GM18519 (cell line): ENCODE results near the gene EPN1.

ENCODE experiments used
- ATAC-seq: cut with Tn5 transposase; IDR thresholded peaks from one replicate; pipeline ENCODE4 v1.9.1; 2021; ENCODE audit warnings: mild to moderate bottlenecking, moderate library complexity; ENCODE audit not compliant: unreplicated experiment, low FRiP score

The EPN1 gene

DNA sequence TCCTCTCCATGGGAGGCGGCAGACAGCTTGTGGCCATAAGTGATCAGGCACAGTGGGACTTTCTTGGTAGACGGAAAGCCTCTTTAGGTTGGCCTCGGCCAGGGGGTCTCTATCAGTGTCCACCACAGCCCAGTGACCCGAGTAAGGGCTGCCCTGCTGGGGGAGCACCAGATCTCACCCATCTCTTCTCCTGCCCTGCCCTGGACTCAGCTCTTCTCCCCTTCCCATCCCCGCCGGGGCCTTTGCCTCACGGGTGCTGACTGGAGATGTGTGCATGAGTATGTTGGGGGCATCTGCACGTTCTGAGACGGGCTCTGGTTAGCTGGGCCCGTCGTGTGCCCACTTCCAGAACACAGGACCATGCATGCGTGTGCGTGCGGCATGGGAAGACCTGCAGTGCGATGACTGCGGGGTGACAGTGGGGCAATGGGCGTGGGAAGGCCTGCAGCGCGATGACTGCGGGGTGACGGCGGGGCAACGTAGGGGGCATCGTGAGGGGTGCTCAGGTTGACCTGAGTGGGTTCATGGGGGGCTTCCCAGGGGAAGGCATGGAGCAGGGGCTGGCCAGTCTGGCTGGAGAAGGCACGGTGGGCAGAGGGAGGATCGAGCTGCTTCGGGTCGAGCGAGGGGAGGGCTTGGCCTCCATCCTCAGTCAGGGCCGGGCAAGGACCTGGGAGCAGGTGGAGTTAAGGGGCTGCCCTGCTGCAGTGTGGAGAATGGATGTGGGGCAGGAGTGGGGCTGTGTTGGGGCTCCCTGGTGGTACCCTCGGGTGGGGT, 15.9 kb downstream of the EPN1 start:
- no peak for ATAC-seq

DNA sequence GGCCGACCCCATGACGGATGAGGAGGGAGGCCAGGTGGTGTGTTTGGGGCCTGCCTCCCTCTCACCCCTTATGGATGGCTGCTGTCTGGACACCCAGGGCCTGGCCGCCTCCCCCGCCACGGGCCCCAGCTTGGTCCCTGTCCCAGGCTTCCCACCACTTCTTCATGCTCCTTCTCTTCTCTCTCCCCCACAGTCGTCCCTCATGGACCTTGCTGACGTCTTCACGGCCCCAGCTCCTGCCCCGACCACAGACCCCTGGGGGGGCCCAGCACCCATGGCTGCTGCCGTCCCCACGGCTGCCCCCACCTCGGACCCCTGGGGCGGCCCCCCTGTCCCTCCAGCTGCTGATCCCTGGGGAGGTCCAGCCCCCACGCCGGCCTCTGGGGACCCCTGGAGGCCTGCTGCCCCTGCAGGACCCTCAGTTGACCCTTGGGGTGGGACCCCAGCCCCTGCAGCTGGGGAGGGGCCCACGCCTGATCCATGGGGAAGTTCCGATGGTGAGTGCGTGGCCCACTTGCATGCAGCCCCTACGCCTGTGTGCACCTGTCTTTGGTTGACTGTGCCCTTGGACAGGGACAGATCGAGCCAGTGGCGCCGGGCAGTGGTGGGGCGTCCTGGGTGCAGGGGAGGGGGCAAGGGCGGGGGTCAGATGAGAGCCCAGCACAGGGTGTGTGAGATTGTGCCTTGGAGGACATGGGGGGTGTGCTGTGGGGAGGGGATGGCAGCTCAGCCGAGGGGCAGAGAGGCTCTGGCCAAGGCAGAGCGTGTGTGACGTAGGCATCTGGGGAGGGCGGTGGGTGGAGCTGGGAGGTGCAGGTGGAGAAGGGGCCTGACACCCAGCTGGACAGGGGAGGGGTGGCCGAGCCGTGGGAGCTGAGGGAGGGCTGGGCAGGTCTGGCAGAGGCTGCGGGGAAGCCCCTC, 16.8 kb downstream of the EPN1 start:
- ATAC-seq = no peak

DNA sequence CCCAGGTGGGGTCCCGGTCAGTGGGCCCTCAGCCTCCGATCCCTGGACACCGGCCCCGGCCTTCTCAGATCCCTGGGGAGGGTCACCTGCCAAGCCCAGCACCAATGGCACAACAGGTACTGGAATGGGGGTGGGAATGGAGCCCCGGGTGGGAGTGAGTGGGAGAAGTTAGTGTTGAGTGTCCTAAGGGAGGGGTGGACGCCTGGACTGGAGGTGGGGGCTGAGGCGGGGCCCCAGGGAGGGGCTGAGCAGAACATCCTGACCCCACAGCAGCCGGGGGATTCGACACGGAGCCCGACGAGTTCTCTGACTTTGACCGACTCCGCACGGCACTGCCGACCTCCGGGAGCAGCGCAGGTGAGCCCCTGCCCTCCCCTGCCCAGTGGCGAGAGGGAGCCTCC, 17.7 kb downstream of the EPN1 start:
- ATAC-seq = no peak

DNA sequence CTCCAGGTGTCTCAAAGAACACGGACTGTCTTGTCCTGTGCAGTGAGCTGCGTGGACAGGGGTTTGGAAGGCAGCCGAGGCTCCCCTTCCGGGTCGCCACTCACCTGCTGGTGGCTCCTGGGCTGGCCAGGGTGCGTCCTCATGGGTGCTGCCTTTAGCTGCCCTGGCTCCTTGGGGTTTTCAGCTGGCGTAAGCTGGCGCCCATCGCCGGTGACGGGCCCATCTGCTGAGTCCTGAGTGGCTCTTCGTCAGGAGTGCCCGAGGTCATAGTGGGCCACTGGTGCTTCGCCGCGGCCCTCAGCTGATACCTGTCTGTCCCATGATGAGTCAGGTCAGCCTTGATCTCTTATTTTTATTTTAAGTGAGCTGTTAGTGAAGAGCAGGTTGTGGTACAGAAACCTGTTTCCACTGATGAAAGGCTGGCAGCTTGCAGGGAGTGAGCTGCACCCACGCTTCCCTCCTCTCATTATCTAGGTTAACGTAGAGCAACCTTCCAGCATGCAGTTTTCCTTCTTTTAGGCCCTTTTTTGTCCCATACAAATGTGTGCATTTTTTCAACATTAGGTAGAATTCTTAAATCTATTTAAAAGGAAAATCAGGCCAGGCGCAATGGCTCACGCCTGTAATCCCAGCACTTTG, 18.4 kb downstream of the EPN1 start:
- no peak for ATAC-seq

DNA sequence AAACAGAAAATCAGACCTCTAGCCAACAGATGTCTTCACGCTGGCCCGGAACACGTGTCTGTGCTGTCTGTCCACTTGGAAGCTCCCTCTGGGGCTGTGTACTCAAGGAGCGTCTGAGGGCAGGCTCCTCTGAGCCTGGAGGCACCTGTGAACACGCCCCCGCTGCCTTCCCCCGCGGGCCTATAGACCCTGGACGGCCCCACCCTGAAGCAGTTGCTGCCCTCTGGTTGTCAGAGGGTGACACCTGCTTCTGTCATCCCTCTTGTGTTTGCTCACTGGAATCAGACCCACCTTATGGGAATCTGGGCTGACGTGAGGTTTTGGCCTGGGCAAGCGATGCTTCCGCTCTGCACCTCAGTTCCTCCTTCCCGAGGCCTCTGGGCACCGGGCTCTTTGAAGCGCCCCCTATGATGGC, 19.2 kb downstream of the EPN1 start:
- no peak for ATAC-seq

DNA sequence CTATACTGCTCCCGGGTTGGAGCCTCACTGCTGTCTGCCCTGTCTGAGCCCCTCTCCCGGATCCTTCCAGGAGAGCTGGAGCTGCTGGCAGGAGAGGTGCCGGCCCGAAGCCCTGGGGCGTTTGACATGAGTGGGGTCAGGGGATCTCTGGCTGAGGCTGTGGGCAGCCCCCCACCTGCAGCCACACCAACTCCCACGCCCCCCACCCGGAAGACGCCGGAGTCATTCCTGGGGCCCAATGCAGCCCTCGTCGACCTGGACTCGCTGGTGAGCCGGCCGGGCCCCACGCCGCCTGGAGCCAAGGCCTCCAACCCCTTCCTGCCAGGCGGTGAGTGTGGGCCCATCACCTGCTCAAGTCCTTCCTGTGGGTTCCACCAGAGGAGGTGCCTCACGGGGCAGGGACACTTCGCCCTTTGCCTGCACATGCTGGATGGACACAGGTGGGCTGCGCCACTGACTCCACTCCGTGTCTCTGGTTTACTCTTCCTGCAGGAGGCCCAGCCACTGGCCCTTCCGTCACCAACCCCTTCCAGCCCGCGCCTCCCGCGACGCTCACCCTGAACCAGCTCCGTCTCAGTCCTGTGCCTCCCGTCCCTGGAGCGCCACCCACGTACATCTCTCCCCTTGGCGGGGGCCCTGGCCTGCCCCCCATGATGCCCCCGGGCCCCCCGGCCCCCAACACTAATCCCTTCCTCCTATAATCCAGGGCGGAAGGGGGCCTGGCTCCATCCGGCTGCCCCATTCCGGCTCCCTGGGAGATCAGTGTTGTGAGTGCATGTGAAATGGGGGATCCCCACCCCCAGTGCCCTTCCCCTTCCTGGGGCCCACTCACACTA, 19.8 kb downstream of the EPN1 start:
- ATAC-seq = no peak

DNA sequence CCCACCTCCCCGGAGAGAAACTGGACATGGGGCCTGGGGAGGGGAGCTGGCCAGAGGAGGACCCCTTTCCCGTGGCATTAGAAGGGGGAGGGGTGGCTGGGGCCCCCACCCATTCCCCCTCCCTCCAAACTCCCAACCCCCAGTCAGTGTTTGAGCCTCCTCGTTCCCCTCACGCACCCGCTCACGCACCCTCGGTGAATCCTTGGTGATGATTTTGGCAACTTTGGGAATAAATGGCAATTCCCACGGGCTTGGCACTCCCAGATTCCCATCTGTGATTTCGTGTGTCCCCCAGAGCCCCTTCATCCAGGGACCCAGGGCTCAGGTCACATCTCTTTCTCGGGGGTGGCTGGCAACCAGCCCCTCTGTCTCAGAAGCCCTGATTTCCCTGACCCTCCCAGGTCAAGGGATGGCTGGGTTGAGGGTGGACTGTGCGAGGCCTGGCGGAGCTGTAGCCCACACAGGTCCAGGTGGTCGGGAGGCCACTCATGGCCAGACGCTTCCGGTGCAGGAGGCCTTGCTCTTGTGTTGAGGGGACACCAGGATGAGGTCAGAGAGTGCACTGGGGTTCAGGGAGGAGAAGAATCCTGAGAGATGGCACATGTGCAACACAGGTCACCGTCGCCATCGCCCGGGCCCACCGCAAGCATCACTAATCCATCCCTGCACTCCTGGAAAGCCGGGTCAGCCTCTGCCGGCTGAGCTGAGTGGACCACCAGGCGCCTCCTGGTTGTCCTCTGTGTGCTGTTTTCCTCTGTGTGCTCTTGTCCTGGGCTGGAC, 20.7 kb downstream of the EPN1 start:
- no peak for ATAC-seq

DNA sequence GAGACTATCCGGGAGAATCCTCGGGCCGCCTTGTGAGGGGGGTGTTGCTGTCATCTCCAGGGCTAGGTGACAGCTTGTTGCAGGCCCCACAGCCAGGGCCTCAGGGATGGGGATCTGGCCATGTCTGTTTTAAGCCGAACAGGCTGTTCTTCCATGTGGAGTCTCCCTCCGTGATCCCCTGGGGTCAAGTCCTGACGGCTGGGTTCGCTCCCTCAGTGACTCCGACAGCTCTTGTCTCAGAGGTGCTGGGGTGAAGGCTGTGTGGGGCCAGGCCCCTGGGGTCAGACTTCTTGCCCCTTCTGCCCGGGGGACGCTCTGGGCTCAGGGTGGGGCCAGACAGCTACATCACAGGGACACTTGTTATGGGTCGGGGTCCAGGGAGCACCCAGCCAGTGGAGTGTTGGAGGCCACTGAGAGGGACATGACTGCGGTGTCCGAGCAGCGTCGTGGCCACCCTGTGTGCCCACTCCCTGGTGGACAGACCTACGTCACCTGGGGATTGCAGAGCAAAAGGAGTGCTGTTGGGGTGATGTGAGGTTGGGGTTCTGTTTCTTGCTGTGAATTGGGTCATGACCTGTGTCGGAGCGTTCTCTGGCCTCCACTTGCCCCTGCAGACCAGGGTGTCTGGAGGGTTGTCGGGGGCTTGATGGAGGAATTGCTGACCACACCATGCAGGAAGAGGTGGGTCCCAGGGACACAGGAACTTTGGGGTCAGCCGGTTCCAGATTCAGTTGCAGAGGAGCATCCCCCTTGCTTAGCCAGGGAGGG, 21.5 kb downstream of the EPN1 start:
- no peak for ATAC-seq

DNA sequence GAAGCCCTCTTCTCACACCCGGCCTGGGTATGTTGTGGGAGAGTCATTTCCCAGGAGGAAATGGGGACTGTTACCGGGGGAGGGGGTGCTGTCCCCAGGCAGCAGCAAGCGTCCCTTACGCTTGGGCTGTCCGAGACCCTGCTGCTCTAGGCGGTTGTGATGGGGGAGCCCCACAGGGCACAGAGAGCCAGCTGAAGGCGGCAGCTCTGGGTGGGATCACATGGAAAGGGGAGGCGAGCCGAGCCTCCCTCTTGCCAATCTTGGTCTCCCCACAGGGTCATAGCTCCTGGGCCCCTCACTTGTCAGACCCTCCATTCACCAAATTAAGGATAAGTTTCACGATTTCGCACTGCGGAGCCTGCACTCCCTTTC, 22.0 kb downstream of the EPN1 start:
- ATAC-seq = no peak

DNA sequence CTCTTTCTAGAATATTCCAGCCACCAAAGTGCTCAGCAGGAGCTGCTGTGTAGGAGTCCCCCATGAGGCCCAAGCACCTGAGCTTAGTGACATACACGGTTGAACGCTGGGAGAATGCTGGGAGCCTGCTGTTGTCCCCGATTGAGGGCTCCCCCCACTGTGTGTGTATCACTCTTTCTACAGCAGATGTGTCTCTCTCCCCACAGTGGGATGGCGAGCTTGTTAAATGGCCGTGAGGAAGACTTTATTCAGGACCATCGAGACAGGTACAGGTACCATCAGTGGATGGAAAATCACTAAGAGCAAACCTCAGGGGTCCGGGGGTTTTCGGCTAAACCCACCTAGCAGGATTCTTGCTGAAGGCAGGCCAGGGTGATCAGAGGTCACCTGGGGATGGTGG, 22.7 kb downstream of the EPN1 start:
- no peak for ATAC-seq

DNA sequence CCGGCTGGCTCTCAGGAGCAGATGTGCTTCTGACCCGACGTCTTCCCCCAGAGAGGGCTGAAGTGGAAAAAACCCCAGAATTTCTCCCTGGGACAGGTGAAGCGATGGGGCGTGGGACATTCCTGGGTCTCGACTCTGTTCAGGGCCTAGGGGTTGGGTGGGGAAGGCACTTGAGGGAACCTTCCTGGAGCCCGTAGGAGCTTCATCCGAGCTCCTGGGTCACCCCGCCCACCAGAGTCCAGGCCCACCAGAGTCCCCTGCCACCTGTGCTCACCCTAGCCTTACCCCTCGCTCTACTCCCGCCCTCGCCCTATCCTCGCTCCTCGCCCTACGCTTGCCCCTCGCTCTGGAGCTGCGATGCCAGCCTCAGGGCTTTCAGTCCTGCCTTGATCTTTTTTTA, 23.2 kb downstream of the EPN1 start:
- no peak for ATAC-seq

DNA sequence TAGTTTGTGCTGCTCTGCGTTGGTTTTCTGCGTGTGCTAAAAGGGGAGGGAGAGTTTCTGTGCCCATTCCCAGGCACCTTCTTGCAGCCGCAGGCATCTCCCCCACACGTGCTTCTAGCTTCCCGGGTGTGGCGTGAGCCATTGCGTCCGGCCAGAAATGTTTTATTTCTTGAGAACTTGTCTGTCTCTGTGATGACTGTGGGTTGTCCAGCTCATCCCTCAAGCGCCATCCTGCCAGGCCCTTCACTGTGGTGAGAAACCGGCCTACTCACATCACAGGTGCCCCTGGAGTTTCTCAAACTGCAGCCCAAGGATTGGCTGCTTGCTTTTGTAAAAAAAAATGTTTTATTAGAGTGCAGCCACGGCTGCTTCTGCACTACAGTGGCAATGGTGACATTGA, 24.2 kb downstream of the EPN1 start:
- no peak for ATAC-seq

DNA sequence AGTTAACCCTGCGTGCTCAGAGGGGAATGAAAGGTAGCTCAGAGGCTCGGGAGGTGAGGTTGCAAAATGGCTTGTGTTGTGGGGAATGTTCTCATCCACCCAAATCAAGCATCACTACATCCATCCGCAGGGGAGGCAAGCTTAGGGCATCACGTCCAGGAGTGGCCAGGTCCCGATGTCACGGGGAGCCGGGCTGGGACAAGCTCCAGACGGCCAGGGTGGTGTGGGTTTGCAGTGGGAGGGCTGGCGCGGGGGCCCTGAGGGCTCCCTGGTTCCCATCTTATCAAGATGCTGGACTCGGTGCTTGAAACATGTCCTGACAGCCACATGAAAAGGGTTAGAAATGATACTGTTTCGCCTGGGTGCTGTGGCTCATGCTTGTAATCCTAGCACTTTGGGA, 25.8 kb downstream of the EPN1 start:
- no peak for ATAC-seq

DNA sequence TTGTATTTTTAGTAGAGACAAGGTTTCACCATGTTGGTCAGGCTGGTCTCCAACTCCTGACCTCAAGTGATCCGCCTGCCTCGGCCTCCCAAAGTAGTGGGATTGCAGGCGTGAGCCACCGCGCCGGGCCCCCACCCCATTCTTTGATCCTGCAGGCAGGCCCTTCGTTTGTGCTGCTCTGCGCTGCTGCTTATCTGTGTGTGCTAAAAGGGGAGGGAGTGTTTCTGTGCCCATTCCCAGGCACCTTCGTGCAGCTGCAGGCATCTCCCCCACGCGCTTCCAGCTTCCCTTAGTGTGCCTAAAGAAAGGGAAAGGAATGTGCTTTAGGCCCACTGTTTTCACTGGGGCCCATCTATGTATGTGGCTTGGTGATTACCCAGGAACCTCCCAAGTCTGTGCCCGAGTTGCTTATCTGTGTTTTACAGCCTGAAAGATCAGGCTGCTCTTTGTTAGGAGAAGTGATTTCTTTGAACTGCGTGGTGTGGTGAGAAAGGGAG, 27.2 kb downstream of the EPN1 start:
- no peak for ATAC-seq

DNA sequence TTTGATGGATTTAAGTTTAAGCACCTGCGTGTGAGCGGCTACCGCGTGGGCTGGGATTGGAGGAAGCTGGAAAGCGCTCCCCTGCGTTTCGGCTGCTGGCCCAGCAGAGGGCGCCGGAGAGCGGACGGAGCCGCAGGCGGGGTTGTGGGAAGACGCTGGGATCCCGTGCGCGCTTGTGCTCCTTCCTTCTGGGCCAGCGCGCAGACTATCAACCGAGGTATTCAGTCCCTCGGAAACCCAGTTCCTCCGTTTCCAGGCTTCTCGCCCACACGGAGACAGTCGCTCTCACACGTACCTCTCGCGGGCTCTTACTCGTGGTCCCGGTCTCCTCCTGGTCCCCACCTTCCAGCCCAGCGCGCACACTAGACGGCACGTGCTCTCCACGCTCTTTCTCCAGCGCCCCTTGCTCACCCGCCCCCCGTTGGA, 28.8 kb downstream of the EPN1 start:
- no peak for ATAC-seq

DNA sequence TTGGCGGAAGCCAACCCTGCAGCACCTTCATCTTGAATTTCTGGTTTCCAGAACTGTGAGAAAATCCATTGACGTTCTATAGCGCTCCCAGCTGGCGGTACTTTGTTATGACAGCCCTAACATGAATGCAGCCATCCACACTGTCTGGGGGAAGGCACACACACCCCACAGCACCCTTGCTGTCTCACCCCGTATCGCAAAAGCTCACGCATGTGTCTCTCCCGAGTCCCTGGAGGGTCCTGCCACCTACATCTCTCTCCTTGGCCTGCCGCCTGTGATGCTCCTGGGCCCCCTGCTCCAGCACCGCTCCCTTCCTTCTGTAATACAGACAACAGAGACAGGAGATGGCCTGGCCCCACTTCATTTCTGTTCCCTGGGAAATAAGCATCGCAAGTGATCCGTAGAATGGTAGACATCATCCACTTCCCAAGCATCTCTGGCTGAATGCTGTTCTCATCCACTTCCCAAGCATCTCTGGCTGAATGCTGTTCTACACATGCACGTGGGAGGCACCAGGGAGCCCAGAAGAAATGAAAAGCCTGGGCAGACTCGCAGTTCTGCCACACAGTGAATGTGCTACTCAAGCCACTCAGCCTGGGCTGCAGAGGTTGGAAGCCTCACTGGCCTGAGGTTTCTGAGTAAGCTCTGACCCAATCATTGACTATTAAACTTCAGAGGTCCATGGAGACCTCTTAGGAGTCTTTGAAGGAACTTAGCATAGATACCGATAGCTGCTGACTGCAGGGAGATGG, 29.6 kb downstream of the EPN1 start:
- ATAC-seq = no peak

DNA sequence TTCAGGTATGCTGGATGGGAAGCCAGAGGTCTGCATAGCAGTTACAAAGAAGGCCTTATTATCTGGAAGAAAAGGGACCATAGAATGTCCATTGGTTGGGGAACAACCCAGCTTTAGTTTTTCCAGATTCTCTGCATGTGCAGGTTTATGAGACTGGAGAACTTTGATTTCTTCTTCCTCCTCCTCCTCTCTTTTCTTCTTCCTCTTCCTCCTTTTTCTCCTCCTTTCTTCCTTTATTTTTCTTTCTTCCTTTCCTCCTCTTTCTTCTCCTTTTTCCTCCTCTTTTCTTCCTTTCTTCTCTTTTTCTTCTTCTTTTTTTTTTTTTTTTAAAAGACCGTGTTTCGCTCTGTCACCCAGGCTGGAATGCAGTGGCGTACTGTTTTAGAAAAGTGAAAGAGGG, 30.9 kb downstream of the EPN1 start:
- no peak for ATAC-seq

DNA sequence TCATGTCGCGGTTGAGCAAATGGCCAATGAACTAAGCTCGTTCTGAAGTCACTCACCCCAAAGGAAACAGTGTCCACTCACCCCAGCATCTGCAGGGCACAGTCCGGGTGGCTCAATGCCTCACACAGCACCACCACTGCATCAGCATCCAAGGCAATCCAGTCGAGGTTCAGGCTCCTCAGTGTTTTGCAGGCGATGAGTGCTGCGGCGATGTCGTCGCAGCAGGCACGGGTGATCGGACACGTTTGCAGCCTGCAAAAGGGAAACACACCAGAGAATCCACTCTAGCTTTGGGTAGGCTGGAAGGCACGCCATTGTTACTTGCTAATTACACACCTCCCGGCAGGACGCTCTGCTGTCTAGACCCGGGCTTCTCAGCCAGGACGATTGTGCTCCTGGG, 36.7 kb downstream of the EPN1 start:
- ATAC-seq = no peak
